HL-60 (cell line): Measurements from ENCODE around the gene ATXN7L2.

ENCODE experiments used
- DNase-seq, 2 experiments: peaks; one replicate each; pipeline ENCODE4 v3.0.0-alpha.2; 2010 to 2020; ENCODE audit warnings: low read depth in 1 of 2, low spot score in 1 of 2
- H3K27ac ChIP-seq: fragments of 250-450 bp; sonication (Bioruptor Pico); replicated peaks from 2 replicates; pipeline ENCODE4 v1.5.1; 2020; ENCODE audit warnings: mild to moderate bottlenecking, moderate library complexity
- H3K27me3 ChIP-seq: fragments of 250-450 bp; sonication (Bioruptor Pico); 2 replicates; pipeline ENCODE4 v1.5.1; 2021; ENCODE audit warnings: mild to moderate bottlenecking, moderate library complexity; ENCODE audit not compliant: insufficient read depth, poor library complexity, severe bottlenecking
- H3K4me3 ChIP-seq: replicated peaks from 2 replicates; pipeline ENCODE4 v1.5.1; 2011; ENCODE audit warnings: mild to moderate bottlenecking, control low read depth, low read length; ENCODE audit not compliant: insufficient read depth
- CTCF ChIP-seq: IDR thresholded peaks from one replicate; pipeline ENCODE4 v1.5.1; 2011; ENCODE audit warnings: low read length, control low read depth, inconsistent platforms; ENCODE audit not compliant: insufficient read depth
- GABPA ChIP-seq: IDR thresholded peaks from 2 replicates; pipeline ENCODE4 v1.6.1; 2012; ENCODE audit warnings: low read depth
- POLR2AphosphoS5 ChIP-seq: IDR thresholded peaks from 2 replicates; pipeline ENCODE4 v1.6.1; 2012; ENCODE audit warnings: low read depth
- REST ChIP-seq: IDR thresholded peaks from 2 replicates; pipeline ENCODE4 v1.6.1; 2012; ENCODE audit warnings: low read depth; ENCODE audit not compliant: insufficient replicate concordance
- SPI1 ChIP-seq: IDR thresholded peaks from 2 replicates; pipeline ENCODE4 v1.6.1; 2012; ENCODE audit warnings: low read depth, mild to moderate bottlenecking, borderline replicate concordance

Gene ATXN7L2

GRCh38 chr1:109499661-109500536 lies 16.2 kb downstream of the ATXN7L2 start:
- no peaks in the 10 kb centered on the region for H3K27me3 ChIP-seq
- H3K27ac ChIP-seq: no peak overlapping the region
- DNase-seq: peak in 1 of 2 experiments; percentile 67
- H3K4me3 ChIP-seq: no peak overlapping the region
- TF ChIP-seq SPI1 (no peak), REST (no peak), CTCF (peak; percentile 50)

- H3K27ac ChIP-seq: peak overlapping the region; percentile 58
- peak in 1 of 2 experiments; percentile 55 for DNase-seq
- TF ChIP-seq POLR2AphosphoS5 (no peak), GABPA (no peak), SPI1 (no peak; the same call in 1 of the 2 replicates), CTCF (no peak), REST (no peak)
Measured at GRCh38 chr1:109500941-109501381, 17.3 kb downstream of the ATXN7L2 start.

GRCh38 chr1:109501644-109502363 lies 18.1 kb downstream of the ATXN7L2 start:
- peak overlapping the region; percentile 58 for H3K27ac ChIP-seq
- no peak overlapping the region for H3K4me3 ChIP-seq
- DNase-seq: peak in 1 of 2 experiments; percentile 90

More at GRCh38 chr1:109500941-109501381, 17.3 kb downstream of the ATXN7L2 start:
- no peaks in the 10 kb centered on the region for H3K27me3 ChIP-seq
- no peak overlapping the region for H3K4me3 ChIP-seq

More at GRCh38 chr1:109501644-109502363, 18.1 kb downstream of the ATXN7L2 start:
- no peaks in the 10 kb centered on the region for H3K27me3 ChIP-seq
- TF ChIP-seq SPI1 (0 out of 2 replicates have a peak, but pooled peaks have one; percentile 42), CTCF (no peak)
